Natural killer cell (primary cell): ENCODE measurements around the gene TREH. TPM values are rescaled to one million over a fixed set of nuclear protein-coding genes. Genes with fewer than 3 reads are reported as not detected.

Experiments used
- ATAC-seq, 3 donors: fragments of 150-1000 bp in 2 of 3; fragments of 200-7000 bp in 1 of 3; cut with Tn5 transposase; 1 replicate in 1 of 3; 2 replicates in 2 of 3; pipeline ENCODE4 v1.10.0; 2021; ENCODE audit warnings: mild to moderate bottlenecking in 2 of 3, moderate library complexity in 2 of 3
- DNase-seq, 2 donors: peaks; one replicate each; pipeline versions ENCODE4 v3.0.0 to v3.0.0-alpha.2; 2013 to 2021; ENCODE audit warnings: mixed read lengths in 1 of 2
- H3K27ac ChIP-seq: one replicate; pipeline ENCODE4 v1.5.1; 2013; ENCODE audit warnings: mild to moderate bottlenecking, low read length
- H3K27me3 ChIP-seq: one replicate; pipeline ENCODE4 v1.6.1; 2013; ENCODE audit warnings: low read length; ENCODE audit not compliant: control insufficient read depth, insufficient read depth
- H3K36me3 ChIP-seq: one replicate; pipeline ENCODE4 v1.6.1; 2013; ENCODE audit warnings: low read length; ENCODE audit not compliant: control insufficient read depth, insufficient read depth
- H3K4me1 ChIP-seq: one replicate; pipeline ENCODE4 v1.6.1; 2013; ENCODE audit warnings: low read length; ENCODE audit not compliant: control insufficient read depth, insufficient read depth
- H3K4me3 ChIP-seq: one replicate; pipeline ENCODE4 v1.5.1; 2013; ENCODE audit warnings: low read length
- H3K9me3 ChIP-seq: one replicate; pipeline ENCODE4 v1.6.1; 2013; ENCODE audit warnings: low read length; ENCODE audit not compliant: control insufficient read depth, insufficient read depth
- H3K27ac Mint-ChIP-seq, 2 donors: one replicate each; pipeline ENCODE4 v1.8.0; 2022; ENCODE audit warnings: mild to moderate bottlenecking in 2 of 2, mixed read lengths in 2 of 2, moderate library complexity in 1 of 2
- H3K27me3 Mint-ChIP-seq, 2 donors: one replicate each; pipeline ENCODE4 v1.8.0; 2022; ENCODE audit warnings: low read depth in 2 of 2, mixed read lengths in 2 of 2
- H3K36me3 Mint-ChIP-seq: one replicate; pipeline ENCODE4 v1.8.0; 2022; ENCODE audit warnings: mixed read lengths
- H3K4me1 Mint-ChIP-seq, 2 donors: one replicate each; pipeline ENCODE4 v1.8.0; 2022; ENCODE audit warnings: mixed read lengths in 2 of 2
- H3K4me3 Mint-ChIP-seq: one replicate; pipeline ENCODE4 v1.8.0; 2022; ENCODE audit warnings: mild to moderate bottlenecking, moderate library complexity, mixed read lengths
- H3K9me3 Mint-ChIP-seq, 2 donors: one replicate each; pipeline ENCODE4 v1.8.0; 2022; ENCODE audit warnings: mixed read lengths in 2 of 2
- WGBS: methylation state at CpG from one replicate; pipeline ENCODE4 v1.1.7; 2013; ENCODE audit warnings: missing lambda C conversion rate; ENCODE audit not compliant: insufficient coverage; 5-methylcytosine and 5-hydroxymethylcytosine counted together
- intact Hi-C: fragments of 100-400 bp; cut with micrococcal nuclease; formaldehyde crosslinking; loops from one replicate; pipeline ENCODE4 v1.14.2; 2022
- total RNA-seq, 4 donors: library from RNA; stranded (reverse); fragments of 120-200 nt in 1 of 4; gene quantifications; one replicate each; pipeline versions ENCODE4 v1.2.3 to v1.2.4, GENCODE V29; 2013 to 2022
- TF ChIP-seq, protein P1 (sequence below): fragments of 200-600 bp; IDR thresholded peaks from one replicate; pipeline ENCODE4 v1.8.0; 2022; ENCODE audit warnings: antibody characterized with exemption

Gene TREH
- total RNA-seq, 3 donors from 2014 or later (not counting 1 experiment from before 2014, with no cell fraction given), result not detected

DNA sequence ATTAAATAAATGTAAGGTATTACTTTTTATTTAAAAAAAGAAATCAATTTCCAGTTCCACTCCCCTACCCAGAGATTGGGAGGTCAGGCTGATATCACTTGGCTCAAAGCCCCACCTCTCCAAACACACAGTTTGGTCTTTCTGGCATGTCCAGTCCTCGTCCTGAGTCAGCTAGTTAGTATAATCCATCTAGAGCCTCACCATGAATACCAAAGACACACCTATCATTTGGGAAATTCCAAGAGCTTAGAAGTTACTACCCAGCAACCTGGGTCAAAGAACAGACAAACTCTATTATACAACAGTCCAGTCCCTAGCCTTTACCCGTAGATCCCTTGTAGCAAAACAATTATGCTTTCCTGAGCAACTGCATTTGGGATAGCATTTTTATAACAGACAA lies 9.4 kb downstream of the TREH start:
- no peaks in the 10 kb centered on the region for H3K27me3 ChIP-seq
- no peaks in the 10 kb centered on the region for H3K9me3 ChIP-seq
- WGBS, result 71% methylated on average over 1 of the region's 2 CpGs
- no peak overlapping the region for H3K27ac ChIP-seq
- DNase-seq (no peak), ATAC-seq (no peak)
- Mint-ChIP-seq H3K4me1 (no peaks in the 10 kb centered on the region), H3K27ac (no peak overlapping the region), H3K4me3 (no peak overlapping the region), H3K9me3 (peaks cover 0 to 2% of the 10 kb centered on the region in 2 donors), H3K36me3 (no peaks in the 10 kb centered on the region), H3K27me3 (peaks cover 7 to 31% of the 10 kb centered on the region in 2 donors)
- intact Hi-C loops, result no loop called here
- TF ChIP-seq, protein P1, sequence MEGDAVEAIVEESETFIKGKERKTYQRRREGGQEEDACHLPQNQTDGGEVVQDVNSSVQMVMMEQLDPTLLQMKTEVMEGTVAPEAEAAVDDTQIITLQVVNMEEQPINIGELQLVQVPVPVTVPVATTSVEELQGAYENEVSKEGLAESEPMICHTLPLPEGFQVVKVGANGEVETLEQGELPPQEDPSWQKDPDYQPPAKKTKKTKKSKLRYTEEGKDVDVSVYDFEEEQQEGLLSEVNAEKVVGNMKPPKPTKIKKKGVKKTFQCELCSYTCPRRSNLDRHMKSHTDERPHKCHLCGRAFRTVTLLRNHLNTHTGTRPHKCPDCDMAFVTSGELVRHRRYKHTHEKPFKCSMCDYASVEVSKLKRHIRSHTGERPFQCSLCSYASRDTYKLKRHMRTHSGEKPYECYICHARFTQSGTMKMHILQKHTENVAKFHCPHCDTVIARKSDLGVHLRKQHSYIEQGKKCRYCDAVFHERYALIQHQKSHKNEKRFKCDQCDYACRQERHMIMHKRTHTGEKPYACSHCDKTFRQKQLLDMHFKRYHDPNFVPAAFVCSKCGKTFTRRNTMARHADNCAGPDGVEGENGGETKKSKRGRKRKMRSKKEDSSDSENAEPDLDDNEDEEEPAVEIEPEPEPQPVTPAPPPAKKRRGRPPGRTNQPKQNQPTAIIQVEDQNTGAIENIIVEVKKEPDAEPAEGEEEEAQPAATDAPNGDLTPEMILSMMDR, result no peak
- H3K4me1 ChIP-seq, result no peaks in the 10 kb centered on the region
- H3K4me3 ChIP-seq, result no peak overlapping the region
- no peaks in the 10 kb centered on the region for H3K36me3 ChIP-seq

- Mint-ChIP-seq H3K4me1 (no peaks in the 10 kb centered on the region), H3K9me3 (peaks cover 0 to 2% of the 10 kb centered on the region in 2 donors)
These were observed 13.1 kb downstream of the TREH start for GRCh38 chr11:118666371-118666770.

GRCh38 chr11:118663902-118664301 lies 15.5 kb downstream of the TREH start:
- WGBS, result 63% methylated on average over 3 of the region's 3 CpGs
- H3K9me3 ChIP-seq, result no peaks in the 10 kb centered on the region
- H3K4me1 Mint-ChIP-seq, result peaks cover 0 to 7% of the 10 kb centered on the region in 2 donors

More at GRCh38 chr11:118666371-118666770, 13.1 kb downstream of the TREH start:
- TF ChIP-seq, protein P1, result no peak
- no peaks in the 10 kb centered on the region for H3K9me3 ChIP-seq
- no peaks in the 10 kb centered on the region for H3K4me1 ChIP-seq
- no peaks in the 10 kb centered on the region for H3K27me3 ChIP-seq
- no peaks in the 10 kb centered on the region for H3K36me3 ChIP-seq
- no peak for DNase-seq
- intact Hi-C loops, result no loop called here
- Mint-ChIP-seq H3K36me3 (no peaks in the 10 kb centered on the region), H3K27ac (no peak overlapping the region), H3K4me3 (no peak overlapping the region), H3K27me3 (peaks cover 7 to 27% of the 10 kb centered on the region in 2 donors)
- no peak overlapping the region for H3K27ac ChIP-seq
- no peak overlapping the region for H3K4me3 ChIP-seq
- 86% methylated on average over 5 of the region's 5 CpGs for WGBS
- no peak for ATAC-seq

More at GRCh38 chr11:118663902-118664301, 15.5 kb downstream of the TREH start:
- Histone ChIP-seq H3K36me3 (no peaks in the 10 kb centered on the region), H3K4me1 (peaks cover 8% of the 10 kb centered on the region), H3K4me3 (no peak overlapping the region), H3K27me3 (no peaks in the 10 kb centered on the region), H3K27ac (no peak overlapping the region)
- H3K27me3 Mint-ChIP-seq, result peaks cover 3 to 4% of the 10 kb centered on the region in 2 donors
- no peaks in the 10 kb centered on the region for H3K9me3 Mint-ChIP-seq
- H3K36me3 Mint-ChIP-seq, result no peaks in the 10 kb centered on the region
- TF ChIP-seq, protein P1, result no peak
- no peak overlapping the region for H3K27ac Mint-ChIP-seq
- DNase-seq (no peak), ATAC-seq (no peak)
- intact Hi-C loops, result no loop called here
- no peak overlapping the region for H3K4me3 Mint-ChIP-seq
